ENCODE data around the gene FBXW11.

DNA sequence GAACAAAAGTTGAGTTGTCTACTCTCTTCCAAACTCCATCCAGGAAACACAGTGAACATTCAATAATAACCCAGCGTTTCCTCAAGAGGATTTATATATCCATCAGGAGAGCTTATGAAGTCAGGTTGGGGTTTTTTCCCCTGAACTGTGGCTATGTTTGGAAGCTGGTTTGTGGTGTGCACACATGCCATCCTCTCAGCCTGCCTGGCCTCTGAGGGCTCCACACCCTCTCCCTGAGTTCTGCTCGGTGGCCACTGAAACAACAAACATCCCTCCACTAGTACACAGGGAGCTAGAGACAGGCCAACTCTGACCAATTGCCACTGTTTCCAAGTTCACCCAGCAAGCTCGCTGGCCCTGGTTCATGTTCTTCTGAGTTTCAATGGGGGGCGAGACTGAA lies 185.2 kb downstream of the FBXW11 start:
- TF ChIP-seq, protein P1, sequence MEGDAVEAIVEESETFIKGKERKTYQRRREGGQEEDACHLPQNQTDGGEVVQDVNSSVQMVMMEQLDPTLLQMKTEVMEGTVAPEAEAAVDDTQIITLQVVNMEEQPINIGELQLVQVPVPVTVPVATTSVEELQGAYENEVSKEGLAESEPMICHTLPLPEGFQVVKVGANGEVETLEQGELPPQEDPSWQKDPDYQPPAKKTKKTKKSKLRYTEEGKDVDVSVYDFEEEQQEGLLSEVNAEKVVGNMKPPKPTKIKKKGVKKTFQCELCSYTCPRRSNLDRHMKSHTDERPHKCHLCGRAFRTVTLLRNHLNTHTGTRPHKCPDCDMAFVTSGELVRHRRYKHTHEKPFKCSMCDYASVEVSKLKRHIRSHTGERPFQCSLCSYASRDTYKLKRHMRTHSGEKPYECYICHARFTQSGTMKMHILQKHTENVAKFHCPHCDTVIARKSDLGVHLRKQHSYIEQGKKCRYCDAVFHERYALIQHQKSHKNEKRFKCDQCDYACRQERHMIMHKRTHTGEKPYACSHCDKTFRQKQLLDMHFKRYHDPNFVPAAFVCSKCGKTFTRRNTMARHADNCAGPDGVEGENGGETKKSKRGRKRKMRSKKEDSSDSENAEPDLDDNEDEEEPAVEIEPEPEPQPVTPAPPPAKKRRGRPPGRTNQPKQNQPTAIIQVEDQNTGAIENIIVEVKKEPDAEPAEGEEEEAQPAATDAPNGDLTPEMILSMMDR (conservative IDR thresholded peaks at IDR 0.05 in 1 of 2, IDR thresholded peaks at IDR 0.05 in 1 of 2; ENCODE audit: extremely low read depth in 1 of 2, insufficient read depth in 1 of 2, low read depth in 1 of 2, low read length in 2 of 2): no peak
- no peak for TF ChIP-seq EZH2 (IDR thresholded peaks at IDR 0.05; ENCODE audit: borderline replicate concordance, low read length)
